Left lung (tissue), 10 donors: Measurements from ENCODE around the gene ISL2. TPM values are rescaled to one million over a fixed set of nuclear protein-coding genes. Genes with fewer than 3 reads are reported as not detected.
A peak's percentile ranks its signal among the peaks of the same experiment; 100 is the strongest.

Source experiments
- ATAC-seq: fragments of 200-7000 bp; cut with Tn5 transposase; one replicate; pipeline ENCODE4 v1.9.1; 2020; ENCODE audit warnings: moderate library complexity
- DNase-seq, 4 donors: peaks; one replicate each; pipeline ENCODE4 v3.0.0-alpha.2; 2013 to 2020
- H3K27ac ChIP-seq, 2 donors: fragments of 200-600 bp; sonication (generic) in 1 of 2; one replicate each; pipeline versions ENCODE4 v1.5.0 to v1.8.0; 2020 to 2021
- H3K27me3 ChIP-seq, 2 donors: fragments of 200-600 bp; sonication (generic) in 1 of 2; one replicate each; pipeline versions ENCODE4 v1.5.0 to v1.8.0; 2020 to 2021
- H3K36me3 ChIP-seq, 2 donors: fragments of 200-600 bp; sonication (generic) in 1 of 2; one replicate each; pipeline versions ENCODE4 v1.5.0 to v1.8.0; 2020 to 2021
- H3K4me1 ChIP-seq, 2 donors: fragments of 200-600 bp; one replicate each; pipeline ENCODE4 v1.8.0; 2021
- H3K4me3 ChIP-seq, 2 donors: fragments of 200-600 bp; sonication (generic) in 1 of 2; one replicate each; pipeline versions ENCODE4 v1.5.0 to v1.8.0; 2020 to 2021; ENCODE audit warnings: mild to moderate bottlenecking in 1 of 2
- H3K9me3 ChIP-seq, 2 donors: fragments of 200-600 bp; sonication (generic) in 1 of 2; one replicate each; pipeline versions ENCODE4 v1.5.0 to v1.8.0; 2020 to 2021
- intact Hi-C, 2 donors: fragments of 100-400 bp; cut with DNase I; formaldehyde crosslinking; loops; one replicate each; pipeline versions ENCODE4 v1.11.2 to v1.14.2; 2022
- polyA plus RNA-seq, 6 donors: library from polyadenylated mRNA; unstranded; fragments of 120-200 nt; gene quantifications; one replicate each; pipeline ENCODE4 v1.2.1, GENCODE V29; 2013; ENCODE audit not compliant: insufficient read length in 6 of 6
- total RNA-seq, 2 donors: library from RNA; stranded (reverse); fragmentation: NEBNext Ultra II Directional; extraction: Animal tissue kit (Norgen Biotek cat#: 25700); gene quantifications; one replicate each; pipeline ENCODE4 v1.2.1, GENCODE V29; 2021
- TF ChIP-seq, protein P1 (sequence below), 2 donors: fragments of 200-600 bp; sonication (generic) in 1 of 2; IDR thresholded peaks; one replicate each; pipeline versions ENCODE4 v1.5.0 to v1.8.0; 2021; ENCODE audit warnings: antibody characterized with exemption in 2 of 2
- donor health status: DM: no; HTN: yes; CAD: no.
- donor health status: DM: no; HTN: no; CAD: no.

ISL2 gene
- total and polyA plus RNA-seq, 8 donors = 0.11 to 0.39 (median 0.16) TPM; not detected in 4

- Histone ChIP-seq H3K36me3 (no peaks in the 10 kb centered on the region), H3K4me3 (peak overlapping the region in 1 of 2 donors; percentile 18), H3K27me3 (peaks cover 97 to 100% of the 10 kb centered on the region in 2 donors), H3K4me1 (peaks cover 14 to 75% of the 10 kb centered on the region in 2 donors), H3K9me3 (no peaks in the 10 kb centered on the region), H3K27ac (no peak overlapping the region)
- TF ChIP-seq, protein P1, sequence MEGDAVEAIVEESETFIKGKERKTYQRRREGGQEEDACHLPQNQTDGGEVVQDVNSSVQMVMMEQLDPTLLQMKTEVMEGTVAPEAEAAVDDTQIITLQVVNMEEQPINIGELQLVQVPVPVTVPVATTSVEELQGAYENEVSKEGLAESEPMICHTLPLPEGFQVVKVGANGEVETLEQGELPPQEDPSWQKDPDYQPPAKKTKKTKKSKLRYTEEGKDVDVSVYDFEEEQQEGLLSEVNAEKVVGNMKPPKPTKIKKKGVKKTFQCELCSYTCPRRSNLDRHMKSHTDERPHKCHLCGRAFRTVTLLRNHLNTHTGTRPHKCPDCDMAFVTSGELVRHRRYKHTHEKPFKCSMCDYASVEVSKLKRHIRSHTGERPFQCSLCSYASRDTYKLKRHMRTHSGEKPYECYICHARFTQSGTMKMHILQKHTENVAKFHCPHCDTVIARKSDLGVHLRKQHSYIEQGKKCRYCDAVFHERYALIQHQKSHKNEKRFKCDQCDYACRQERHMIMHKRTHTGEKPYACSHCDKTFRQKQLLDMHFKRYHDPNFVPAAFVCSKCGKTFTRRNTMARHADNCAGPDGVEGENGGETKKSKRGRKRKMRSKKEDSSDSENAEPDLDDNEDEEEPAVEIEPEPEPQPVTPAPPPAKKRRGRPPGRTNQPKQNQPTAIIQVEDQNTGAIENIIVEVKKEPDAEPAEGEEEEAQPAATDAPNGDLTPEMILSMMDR (IDR thresholded peaks at IDR 0.05) = no peak
- intact Hi-C loops = no loop called here
- no peak for ATAC-seq
- peak in 1 of 4 donors; percentile 80 for DNase-seq
Measured at GRCh38 chr15:76337696-76338485, 1.3 kb downstream of the ISL2 start.

DNA sequence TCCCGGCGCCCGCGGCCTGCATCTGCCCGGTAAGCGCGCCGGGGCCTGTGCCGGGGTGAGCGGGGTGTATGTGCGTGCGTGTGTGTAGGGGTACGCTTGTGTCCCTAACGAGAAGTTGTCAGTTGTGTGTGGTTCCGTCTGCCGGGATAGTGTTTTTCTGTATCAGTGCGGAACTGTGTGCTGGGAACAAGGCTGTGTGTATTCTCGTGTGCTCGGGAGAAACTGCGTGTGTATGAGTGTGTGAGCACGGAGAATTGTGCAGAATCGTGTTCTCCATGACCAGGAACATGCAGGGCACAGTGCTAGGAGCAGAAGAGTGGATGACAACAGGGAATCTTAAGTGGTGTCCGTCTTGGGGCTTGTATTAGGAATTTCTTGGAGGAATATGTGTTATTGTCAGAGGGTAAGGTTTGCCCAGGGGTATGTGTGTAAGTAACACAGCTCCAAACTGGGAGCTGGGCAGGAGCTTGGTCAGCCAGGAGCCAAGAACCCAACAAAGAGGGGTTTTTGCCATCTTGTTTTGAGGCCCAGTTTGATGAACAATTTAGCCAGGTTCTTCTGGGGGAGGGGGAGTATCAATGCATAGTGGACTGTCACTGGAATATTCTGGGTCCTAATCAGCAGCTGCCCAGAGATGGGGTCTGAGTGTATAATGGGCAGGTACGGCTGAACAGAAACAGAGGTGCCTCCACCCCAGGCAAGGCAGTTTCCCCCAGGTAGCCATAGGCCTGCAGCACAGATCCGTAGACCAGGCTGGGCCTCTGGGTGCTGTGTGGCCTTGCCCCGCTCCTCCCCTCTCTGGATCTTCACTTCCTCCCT lies 2.1 kb downstream of the ISL2 start:
- Histone ChIP-seq H3K9me3 (no peaks in the 10 kb centered on the region), H3K36me3 (no peaks in the 10 kb centered on the region), H3K4me3 (peak overlapping the region in 1 of 2 donors; percentile 18), H3K27ac (no peak overlapping the region), H3K4me1 (peaks cover 14 to 83% of the 10 kb centered on the region in 2 donors), H3K27me3 (peaks cover 100% of the 10 kb centered on the region in 2 donors)
- intact Hi-C loops = no loop called here
- ATAC-seq (no peak), DNase-seq (no peak)
- TF ChIP-seq, protein P1 (IDR thresholded peaks at IDR 0.05) = no peak

DNA sequence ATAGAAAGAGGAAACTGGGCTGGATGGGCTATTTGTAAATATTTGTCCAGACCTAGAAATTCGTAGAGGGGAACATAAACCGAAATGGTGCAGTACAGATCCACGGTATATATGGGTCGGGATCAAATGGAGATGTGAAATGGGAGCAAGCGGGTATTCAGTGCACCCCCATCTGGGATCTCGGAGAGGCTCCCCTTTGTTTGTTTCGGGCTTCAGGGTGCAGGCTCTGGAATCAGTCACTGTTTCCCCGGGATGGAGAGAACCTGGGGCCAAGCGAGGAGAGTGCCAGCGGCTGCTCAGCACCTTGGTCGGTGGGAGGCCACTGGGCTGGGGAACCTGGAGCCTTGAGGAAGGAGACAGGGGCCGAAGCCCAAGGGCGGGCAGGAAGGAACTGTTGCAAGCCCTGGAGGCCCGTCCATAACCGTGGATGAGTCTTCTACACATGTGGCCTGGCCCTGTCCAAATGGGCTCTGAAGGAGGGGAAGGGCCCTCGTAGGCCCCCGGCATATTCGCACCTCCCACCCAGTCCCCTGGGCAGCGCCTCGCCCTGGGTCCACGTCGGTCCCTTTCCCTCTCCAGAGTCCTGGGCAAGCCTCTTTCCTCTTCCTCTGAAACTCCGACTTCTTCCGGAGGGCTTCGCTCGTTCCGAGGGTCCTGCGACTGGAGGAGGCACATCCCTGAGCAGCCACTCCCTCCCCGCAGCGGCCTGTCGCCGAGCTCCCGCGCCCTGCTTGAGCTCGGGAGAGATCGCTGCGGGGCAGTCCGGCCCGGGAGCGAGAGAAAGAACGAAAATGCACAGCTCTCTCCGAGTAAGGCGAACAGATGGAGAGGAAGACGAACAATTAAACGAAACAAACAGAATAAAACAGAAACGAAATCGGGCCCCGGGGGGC lies 3.0 kb downstream of the ISL2 start:
- peak overlapping the region in 1 of 2 donors; percentile 35 for H3K4me3 ChIP-seq
- peaks cover 100% of the 10 kb centered on the region in 2 donors for H3K27me3 ChIP-seq
- H3K9me3 ChIP-seq = no peaks in the 10 kb centered on the region
- ATAC-seq (no peak), DNase-seq (peak in 1 of 4 donors; percentile 81)
- TF ChIP-seq, protein P1 (IDR thresholded peaks at IDR 0.05) = no peak
- H3K4me1 ChIP-seq = peaks cover 14 to 84% of the 10 kb centered on the region in 2 donors
- no peaks in the 10 kb centered on the region for H3K36me3 ChIP-seq
- no peak overlapping the region for H3K27ac ChIP-seq
- intact Hi-C loops = no loop called here

DNA sequence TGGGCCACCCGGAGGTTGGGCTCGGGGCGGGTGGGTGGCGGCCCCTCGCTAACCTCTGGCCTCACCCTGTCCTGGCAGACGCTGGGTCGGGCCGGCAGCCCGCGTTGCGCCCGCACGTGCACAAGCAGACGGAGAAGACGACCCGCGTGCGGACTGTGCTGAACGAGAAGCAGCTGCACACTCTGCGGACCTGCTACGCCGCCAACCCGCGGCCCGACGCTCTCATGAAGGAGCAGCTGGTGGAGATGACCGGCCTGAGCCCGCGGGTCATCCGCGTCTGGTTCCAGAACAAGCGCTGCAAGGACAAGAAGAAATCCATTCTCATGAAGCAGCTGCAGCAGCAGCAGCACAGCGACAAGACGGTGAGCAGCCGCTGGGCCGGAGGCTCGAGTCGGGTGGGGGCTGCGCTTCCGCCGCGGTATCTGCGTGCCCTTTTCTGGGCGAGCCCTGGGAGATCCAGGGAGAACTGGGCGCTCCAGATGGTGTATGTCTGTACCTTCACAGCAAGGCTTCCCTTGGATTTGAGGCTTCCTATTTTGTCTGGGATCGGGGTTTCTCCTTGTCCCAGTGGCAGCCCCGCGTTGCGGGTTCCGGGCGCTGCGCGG lies 3.7 kb downstream of the ISL2 start:
- no peak for ATAC-seq
- no peaks in the 10 kb centered on the region for H3K9me3 ChIP-seq
- H3K27ac ChIP-seq = no peak overlapping the region
- intact Hi-C loops = no loop called here
- peaks cover 14 to 81% of the 10 kb centered on the region in 2 donors for H3K4me1 ChIP-seq
- TF ChIP-seq, protein P1 (IDR thresholded peaks at IDR 0.05) = no peak
- peak in 2 of 4 donors; percentile 56 to 82 for DNase-seq
- H3K36me3 ChIP-seq = no peaks in the 10 kb centered on the region
- H3K27me3 ChIP-seq = peaks cover 100% of the 10 kb centered on the region in 2 donors
- H3K4me3 ChIP-seq = peak overlapping the region in 1 of 2 donors; percentile 35
